WTC11 (cell line): ENCODE data around the gene MECP2.

ENCODE experiments used
- ATF2 ChIP-seq: sonication (generic); formaldehyde crosslinking; IDR thresholded peaks from 2 replicates; pipeline ENCODE4 v1.8.1; 2022; ENCODE audit warnings: low read depth, missing genetic modification reagents, borderline replicate concordance
- CTCF ChIP-seq: fragments of 200-600 bp; IDR thresholded peaks from 2 replicates; pipeline ENCODE4 v1.8.0; 2022; ENCODE audit warnings: antibody characterized with exemption
- MAX ChIP-seq: sonication (generic); formaldehyde crosslinking; IDR thresholded peaks from 2 replicates; pipeline ENCODE4 v1.8.0; 2022; ENCODE audit warnings: mild to moderate bottlenecking, missing genetic modification reagents
- TCF7 ChIP-seq: sonication (generic); formaldehyde crosslinking; IDR thresholded peaks from 2 replicates; pipeline ENCODE4 v1.8.0; 2022; ENCODE audit warnings: mild to moderate bottlenecking, low read depth, missing genetic modification reagents, moderate library complexity
- USF2 ChIP-seq: sonication (generic); formaldehyde crosslinking; IDR thresholded peaks from 2 replicates; pipeline ENCODE4 v1.8.1; 2023; ENCODE audit warnings: mild to moderate bottlenecking, missing genetic modification reagents, moderate library complexity
- ZNF219 ChIP-seq: sonication (generic); formaldehyde crosslinking; IDR thresholded peaks from 2 replicates; pipeline ENCODE4 v1.8.0; 2023; ENCODE audit warnings: missing genetic modification reagents, mild to moderate bottlenecking, borderline replicate concordance
- ZNF423 ChIP-seq: fragments of 250-450 bp; sonication (Bioruptor Pico); IDR thresholded peaks from 2 replicates; pipeline ENCODE4 v2.1.2; 2022; ENCODE audit warnings: mild to moderate bottlenecking, moderate library complexity

- TF ChIP-seq TCF7 (CRISPR knock-in tag): no peak
- no peak for TF ChIP-seq ATF2 (CRISPR knock-in tag)
- no peak for TF ChIP-seq CTCF
- no peak for TF ChIP-seq USF2 (CRISPR knock-in tag)
- no peak for TF ChIP-seq ZNF423 (CRISPR knock-in tag)
- TF ChIP-seq ZNF219: no peak
- no peak for TF ChIP-seq MAX
These were observed 106.4 kb downstream of the MECP2 start for GRCh38 chrX:153991013-153991580.
